Renal cortical epithelial cell (primary cell): ENCODE results near the gene MYO5B. TPM values are rescaled to one million over a fixed set of nuclear protein-coding genes. Genes with fewer than 3 reads are reported as not detected.
"Not testable (repeated sequence)": the region's sequence is repeated elsewhere in the genome, so short reads cannot be mapped to it uniquely, and the experiment has no call there.

Experiments used
- DNase-seq: peaks from one replicate; pipeline ENCODE4 v3.0.0-alpha.2; 2011; ENCODE audit warnings: low read depth
- total RNA-seq: library from RNA; depleted of rRNA; stranded (reverse); fragments of >200 nt; gene quantifications from 2 replicates; pipeline ENCODE4 v1.2.3, GENCODE V29; 2014

MYO5B gene
- total RNA-seq, 1 donor from 2014 or later, result 50.0 TPM

DNA sequence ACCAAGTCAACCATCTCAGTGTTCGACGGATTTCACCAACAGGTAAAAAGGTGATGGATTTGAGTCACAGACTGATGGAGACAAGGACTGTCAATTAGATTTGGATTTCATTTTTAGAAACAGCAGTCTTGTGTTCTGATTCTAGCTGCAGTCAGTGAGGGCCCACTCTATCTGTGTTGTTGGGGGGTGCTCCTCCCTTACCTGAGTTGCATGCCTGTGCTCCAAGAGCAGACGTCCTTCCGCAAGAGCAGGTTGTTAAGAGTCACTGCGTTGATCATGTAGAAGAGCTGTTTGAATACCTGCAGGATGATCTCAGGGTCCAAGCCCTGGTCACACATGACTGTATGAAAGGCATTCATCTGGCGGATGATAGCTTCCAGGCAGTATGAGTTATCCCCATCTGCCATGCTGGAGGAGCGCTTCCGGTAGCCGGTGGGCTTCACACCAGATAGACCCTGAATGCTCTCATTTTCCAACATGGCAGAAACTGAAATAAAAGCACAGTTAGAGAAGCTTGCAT lies 357.6 kb downstream of the MYO5B start:
- DNase-seq, result not testable (repeated sequence)

DNA sequence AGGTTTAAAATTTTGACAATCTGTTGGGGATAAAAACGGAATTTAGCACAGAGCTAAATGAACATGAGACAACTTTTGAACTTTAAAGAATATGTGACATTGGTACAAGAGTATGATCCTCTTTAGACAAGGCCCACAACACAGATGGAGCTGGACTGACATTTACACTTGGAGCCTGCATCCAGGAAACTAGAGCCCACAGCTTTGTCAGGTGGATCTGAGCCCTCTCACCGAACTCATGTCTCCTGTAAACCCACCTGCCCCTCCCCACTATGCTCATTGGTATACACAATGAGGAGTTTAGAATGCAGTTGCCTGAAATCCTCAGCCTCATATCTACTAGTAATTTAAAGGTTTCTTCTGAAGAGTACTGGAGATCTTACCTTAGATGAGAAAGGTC lies 359.5 kb downstream of the MYO5B start:
- DNase-seq, result no peak

DNA sequence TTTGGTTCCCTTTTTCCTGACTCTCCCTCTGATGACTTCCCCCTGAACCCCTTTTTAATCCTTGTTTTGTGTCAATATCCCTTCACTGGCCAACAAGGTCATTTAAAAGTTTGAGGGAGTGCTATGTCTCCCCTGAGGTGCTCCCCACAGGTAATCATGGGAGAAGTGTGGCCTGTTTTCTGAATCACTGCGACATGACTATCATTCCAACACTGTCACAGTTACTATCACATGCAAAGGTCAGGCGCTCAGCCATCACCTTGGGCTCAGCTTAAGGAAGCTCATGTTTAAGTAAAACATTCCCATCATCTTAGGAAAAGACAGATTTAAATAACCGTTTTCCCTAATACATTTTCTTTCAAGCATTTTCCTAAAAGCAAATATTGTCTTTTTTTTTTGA lies 360.7 kb downstream of the MYO5B start:
- no peak for DNase-seq

- DNase-seq, result no peak
These were observed 361.1 kb downstream of the MYO5B start for GRCh38 chr18:49833814-49834213.

GRCh38 chr18:49832221-49832647 lies 362.7 kb downstream of the MYO5B start:
- DNase-seq, result no peak

DNA sequence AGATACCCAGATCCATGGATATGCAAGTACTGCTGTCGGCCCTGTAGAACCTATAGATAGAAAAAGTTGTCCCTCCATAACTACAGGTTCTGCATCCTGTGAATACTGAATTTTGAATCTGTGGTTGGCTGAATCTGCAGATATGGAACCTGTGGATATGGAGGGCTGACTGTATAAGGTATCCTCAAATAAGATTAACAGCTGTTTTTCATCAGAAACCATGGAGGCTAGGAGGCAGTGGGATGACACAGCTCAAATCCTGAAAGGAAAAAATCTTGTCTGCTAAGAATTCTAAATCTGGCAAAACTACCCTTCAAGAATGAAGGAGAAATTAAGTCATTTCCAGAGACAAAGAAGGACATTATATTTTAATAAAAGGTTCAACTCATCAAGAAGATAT lies 367.0 kb downstream of the MYO5B start:
- no peak for DNase-seq

- DNase-seq, result no peak
These were observed 374.9 kb downstream of the MYO5B start for GRCh38 chr18:49819823-49820671.

GRCh38 chr18:49819071-49819662 lies 375.8 kb downstream of the MYO5B start:
- DNase-seq, result no peak

GRCh38 chr18:49817947-49818346 lies 377.0 kb downstream of the MYO5B start:
- no peak for DNase-seq

- DNase-seq, result no peak
These were observed 379.0 kb downstream of the MYO5B start for GRCh38 chr18:49815927-49816326.

DNA sequence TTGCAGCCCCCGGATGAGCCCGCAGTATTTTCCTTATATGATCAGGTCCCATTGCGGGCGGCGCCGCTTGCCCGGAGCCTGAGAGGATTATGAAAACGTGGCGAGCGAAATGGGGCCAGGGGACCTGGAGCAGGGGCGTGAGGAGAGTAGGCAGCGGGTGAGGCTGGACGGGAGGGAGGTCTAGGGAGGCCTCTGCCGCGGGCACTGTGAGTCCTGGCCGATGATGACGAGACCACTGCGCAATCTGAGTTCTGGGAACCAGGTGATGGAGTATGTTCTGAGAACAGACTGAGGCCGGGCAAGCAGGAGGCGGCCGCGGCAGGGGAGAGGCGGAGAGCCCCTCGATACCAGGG lies 380.8 kb downstream of the MYO5B start:
- peak; percentile 31 for DNase-seq

DNA sequence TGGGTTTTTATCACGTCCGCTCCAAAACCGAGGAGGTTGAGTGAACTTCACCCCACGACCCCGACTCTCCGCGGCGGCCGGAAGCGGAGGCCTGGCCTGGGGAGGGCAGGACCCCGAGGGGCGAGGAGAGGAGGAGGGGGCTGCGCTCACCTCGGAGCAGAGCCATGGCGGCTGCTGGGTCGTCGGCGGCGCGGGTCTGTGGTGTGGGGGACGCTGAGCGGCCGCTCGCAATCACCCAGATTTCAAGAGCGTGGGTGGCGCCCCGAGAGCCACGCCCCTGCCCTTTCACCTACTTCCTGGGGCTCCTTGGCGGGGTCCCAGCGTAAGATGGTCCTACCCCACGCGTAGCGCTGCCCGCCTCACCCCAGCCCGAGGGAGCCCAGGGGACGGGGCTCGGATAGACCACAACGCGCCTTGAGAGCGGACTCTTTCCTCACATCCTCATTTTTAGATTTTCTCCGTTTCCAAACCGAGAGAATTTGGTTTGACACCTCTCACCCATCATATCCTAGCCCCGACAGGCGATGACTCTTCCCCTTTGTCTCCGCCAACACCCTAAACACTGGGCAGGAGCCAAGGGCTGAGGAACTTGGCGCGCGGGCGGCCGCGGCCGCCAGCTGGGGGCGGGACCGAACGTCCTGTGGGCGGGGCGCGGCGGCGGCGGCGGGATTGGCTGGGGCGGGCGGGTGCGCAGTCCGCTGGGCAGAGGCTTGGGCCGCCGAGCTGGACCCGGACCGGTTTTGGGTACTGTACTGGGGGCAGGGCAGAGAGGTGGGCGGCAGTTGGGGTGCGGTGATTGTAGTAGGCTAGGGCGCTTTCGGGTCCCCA lies 381.4 kb downstream of the MYO5B start, which contains the start of gene ACAA2:
Gene ACAA2 (minus strand): TSS at position 215 of the 828 bp plus-strand sequence. CDS start 49 bp downstream, at position 166.
- peak; percentile 62 for DNase-seq

GRCh38 chr18:49813069-49813318 lies 382.0 kb downstream of the MYO5B start:
- no peak for DNase-seq

DNA sequence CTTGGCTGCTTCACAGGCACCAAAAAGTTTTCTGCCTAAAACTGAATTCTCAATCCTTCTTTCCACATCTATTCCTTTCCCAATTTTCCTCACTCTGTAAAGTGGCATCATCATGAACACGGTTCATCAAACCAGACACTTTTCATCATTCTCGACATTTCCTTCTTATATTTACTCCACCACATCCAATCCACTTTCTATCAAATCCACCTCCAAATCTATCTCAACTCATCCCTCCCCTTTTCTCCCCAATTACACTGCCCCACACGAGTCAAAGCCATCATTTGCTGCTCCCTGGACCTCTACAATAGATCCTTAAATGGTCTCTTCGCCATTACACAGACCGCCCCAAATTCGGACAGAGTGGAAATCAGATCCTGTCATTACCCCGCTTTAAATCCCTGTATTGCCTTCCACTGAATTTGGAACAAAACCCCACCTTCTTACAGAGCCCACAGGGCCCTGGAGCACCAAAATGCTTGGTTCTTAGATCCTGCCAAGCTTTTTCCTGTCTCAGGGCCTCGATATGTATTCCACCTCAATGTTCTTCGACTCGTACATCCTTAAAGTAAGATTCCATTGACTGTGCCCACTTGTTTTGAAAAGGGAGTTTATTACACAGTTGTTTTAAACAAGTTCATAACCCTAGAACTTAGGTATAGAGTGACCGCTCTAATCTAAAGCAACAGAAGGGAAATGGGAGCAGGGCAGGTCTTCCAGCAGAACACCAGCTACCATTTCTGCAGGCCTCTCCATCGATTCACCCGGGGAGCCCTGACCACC lies 382.5 kb downstream of the MYO5B start:
- DNase-seq, result no peak

GRCh38 chr18:49811151-49811938 lies 383.6 kb downstream of the MYO5B start:
- no peak for DNase-seq

DNA sequence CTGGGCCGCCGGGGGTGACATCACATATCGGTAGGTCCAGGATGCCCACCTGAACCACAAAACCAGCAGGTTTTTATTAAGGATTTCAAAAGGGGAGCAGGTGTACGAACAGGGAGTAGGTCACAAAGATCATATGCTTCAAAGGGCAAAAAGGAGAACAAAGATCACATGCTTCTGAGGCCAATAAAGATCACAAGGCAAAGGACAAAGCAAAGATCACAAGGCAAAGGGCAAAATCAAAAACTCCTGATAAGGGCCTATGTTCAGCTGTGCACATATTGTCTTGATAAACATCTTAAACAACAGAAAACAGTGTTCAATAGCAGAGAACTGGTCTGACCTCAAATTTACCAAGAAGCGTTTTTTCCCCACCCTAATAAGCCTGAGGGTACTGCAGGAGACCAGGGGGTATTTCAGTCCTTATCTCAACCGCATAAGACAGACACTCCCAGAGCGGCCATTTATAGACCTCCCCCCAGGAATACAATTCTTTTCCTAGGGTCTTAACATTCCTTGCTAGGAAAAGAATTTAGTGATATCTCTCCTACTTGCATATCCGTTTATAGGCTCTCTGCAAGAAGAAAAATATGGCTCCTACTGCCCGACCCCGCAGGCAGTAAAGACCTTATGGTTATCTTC lies 386.3 kb downstream of the MYO5B start:
- not testable (repeated sequence) for DNase-seq

GRCh38 chr18:49804096-49804495 lies 390.9 kb downstream of the MYO5B start:
- no peak for DNase-seq

DNA sequence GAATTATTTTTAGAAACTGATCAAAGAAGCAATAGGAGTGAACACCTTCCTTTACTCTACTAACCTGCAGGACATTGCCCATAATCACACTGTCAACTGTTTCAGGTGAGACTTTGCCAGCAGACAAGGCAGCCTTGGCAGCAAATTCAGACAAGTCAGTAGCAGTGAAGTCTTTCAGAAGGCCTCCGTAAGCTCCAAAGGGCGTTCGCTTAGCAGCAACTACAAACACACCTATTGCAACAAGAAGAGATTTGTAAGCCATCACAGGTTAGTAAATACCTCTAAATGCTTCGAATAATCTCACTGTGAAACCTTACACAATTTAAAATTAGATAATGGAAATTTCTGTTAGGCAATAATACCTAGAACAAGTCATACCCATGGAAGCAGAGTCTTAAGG lies 392.3 kb downstream of the MYO5B start:
- no peak for DNase-seq

DNA sequence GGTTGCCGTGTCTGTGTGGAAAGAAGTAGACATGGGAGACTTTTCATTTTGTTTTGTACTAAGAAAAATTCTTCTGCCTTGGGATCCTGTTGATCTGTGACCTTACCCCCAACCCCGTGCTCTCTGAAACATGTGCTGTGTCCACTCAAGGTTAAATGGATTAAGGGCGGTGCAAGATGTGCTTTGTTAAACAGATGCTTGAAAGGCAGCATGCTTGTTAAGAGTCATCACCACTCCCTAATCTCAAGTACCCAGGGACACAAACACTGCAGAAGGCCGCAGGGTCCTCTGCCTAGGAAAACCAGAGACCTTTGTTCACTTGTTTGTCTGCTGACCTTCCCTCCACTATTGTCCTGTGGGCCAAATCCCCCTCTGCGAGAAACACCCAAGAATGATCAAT lies 394.5 kb downstream of the MYO5B start:
- not testable (repeated sequence) for DNase-seq

DNA sequence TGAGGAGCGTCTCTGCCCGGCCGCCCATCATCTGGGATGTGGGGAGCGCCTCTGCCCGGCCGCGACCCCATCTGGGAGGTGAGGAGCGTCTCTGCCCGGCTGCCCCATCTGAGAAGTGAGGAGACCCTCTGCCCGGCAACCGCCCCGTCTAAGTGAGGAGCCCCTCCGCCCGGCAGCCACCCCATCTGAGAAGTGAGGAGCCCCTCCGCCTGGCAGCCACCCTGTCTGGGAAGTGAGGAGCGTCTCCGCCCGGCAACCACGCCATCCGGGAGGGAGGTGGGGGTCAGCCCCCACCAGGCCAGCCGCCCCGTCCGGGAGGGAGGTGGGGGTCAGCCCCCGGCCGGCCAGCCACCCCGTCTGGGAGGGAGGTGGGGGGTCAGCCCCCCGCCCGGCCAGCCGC lies 395.1 kb downstream of the MYO5B start:
- not testable (repeated sequence) for DNase-seq
